Tibial artery (tissue), 4 donors: ENCODE data around the gene CRYGC.
A peak's percentile ranks its signal among the peaks of the same experiment; 100 is the strongest.
"Not testable (repeated sequence)": the region's sequence is repeated elsewhere in the genome, so short reads cannot be mapped to it uniquely, and the experiment has no call there.

Experiments
- DNase-seq, 2 donors: peaks; one replicate each; pipeline ENCODE4 v3.0.0-alpha.2; 2019
- H3K27ac ChIP-seq, 2 donors: fragments of 200-600 bp; sonication (generic) in 1 of 2; 1 replicate in 1 of 2; 2 replicates in 1 of 2; pipeline ENCODE4 v1.5.1; 2018 to 2019; ENCODE audit warnings: mild to moderate bottlenecking in 1 of 2
- H3K27me3 ChIP-seq, 2 donors: fragments of 200-600 bp; sonication (generic) in 1 of 2; one replicate each; pipeline versions ENCODE4 v1.5.1 to v1.6.0; 2016 to 2019
- H3K36me3 ChIP-seq, 3 donors: fragments of 200-600 bp; sonication (generic) in 2 of 3; one replicate each; pipeline ENCODE4 v1.5.1; 2016 to 2019; ENCODE audit warnings: mild to moderate bottlenecking in 2 of 3
- H3K4me1 ChIP-seq, 4 donors: fragments of 200-600 bp; sonication (generic) in 2 of 4; 1 replicate in 3 of 4; 2 replicates in 1 of 4; pipeline ENCODE4 v1.5.1; 2016 to 2019
- H3K4me3 ChIP-seq, 2 donors: fragments of 200-600 bp; sonication (generic) in 1 of 2; 1 replicate in 1 of 2; 2 replicates in 1 of 2; pipeline ENCODE4 v1.5.1; 2018 to 2019; ENCODE audit warnings: mild to moderate bottlenecking in 2 of 2
- H3K9me3 ChIP-seq, 3 donors: fragments of 200-600 bp; sonication (generic) in 1 of 3; one replicate each; pipeline ENCODE4 v1.5.1; 2016 to 2019
- CTCF ChIP-seq, 2 experiments: fragments of 200-600 bp in 1 of 2; fragments of 450-650 bp in 1 of 2; IDR thresholded peaks; one replicate each; pipeline ENCODE4 v1.5.1; 2017 to 2019; ENCODE audit warnings: antibody characterized with exemption in 2 of 2, mild to moderate bottlenecking in 1 of 2, moderate library complexity in 1 of 2
- intact Hi-C: fragments of 100-400 bp; cut with DNase I; formaldehyde crosslinking; loops from one replicate; pipeline ENCODE4 v1.15.0; 2023; ENCODE audit warnings: low total_unique reads

CRYGC gene

GRCh38 chr2:208125251-208125650 lies 4.4 kb downstream of the CRYGC start:
- H3K4me1 ChIP-seq: peaks cover 0 to 6% (median 5%) of the 10 kb centered on the region in 4 donors
- intact Hi-C loops: no loop called here
- peaks cover 0 to 15% of the 10 kb centered on the region in 2 donors for H3K27me3 ChIP-seq

GRCh38 chr2:208124013-208124715 lies 5.5 kb downstream of the CRYGC start, which contains the start of gene CRYGD:
Gene CRYGD (minus strand): TSS chr2:208124524. CDS start chr2:208124473, 51 bp downstream.
- DNase-seq, intact Hi-C loops, H3K36me3 ChIP-seq, H3K27ac ChIP-seq, H3K4me1 ChIP-seq, H3K9me3 ChIP-seq: not testable (repeated sequence)
- H3K4me3 ChIP-seq: peak within 1 kb of the TSS in 1 of 2 donors; percentile 7
- peaks cover 0 to 15% of the 10 kb centered on the region in 2 donors for H3K27me3 ChIP-seq

More at GRCh38 chr2:208125251-208125650, 4.4 kb downstream of the CRYGC start:
- no peak for TF ChIP-seq CTCF (IDR thresholded peaks at IDR 0.05)
- H3K36me3 ChIP-seq: no peaks in the 10 kb centered on the region
- H3K9me3 ChIP-seq: no peaks in the 10 kb centered on the region
- no peak for DNase-seq
- no peak overlapping the region for H3K27ac ChIP-seq
- H3K4me3 ChIP-seq: no peak overlapping the region

DNA sequence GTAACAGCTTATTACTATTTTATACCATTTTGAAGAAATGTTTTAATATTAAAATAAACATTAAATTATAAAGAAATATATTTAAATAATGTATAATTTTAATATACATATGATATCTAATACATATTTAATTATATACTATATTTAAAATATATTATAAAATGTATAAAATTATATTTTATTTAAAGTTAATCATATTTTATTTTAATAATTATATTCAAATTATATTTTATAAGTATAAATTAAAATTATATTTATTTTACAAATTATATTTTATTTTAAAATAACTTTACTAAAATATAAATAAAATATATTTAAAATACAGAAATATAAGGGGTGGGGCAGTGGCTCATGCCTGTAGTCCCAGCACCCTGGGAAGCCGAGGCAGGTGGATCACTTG lies 7.4 kb downstream of the CRYGC start:
- no peak for DNase-seq
- Histone ChIP-seq H3K4me1 (peaks cover 0 to 6% (median 5%) of the 10 kb centered on the region in 4 donors), H3K4me3 (no peak overlapping the region), H3K36me3 (no peaks in the 10 kb centered on the region), H3K27me3 (peaks cover 0 to 12% of the 10 kb centered on the region in 2 donors), H3K9me3 (no peaks in the 10 kb centered on the region), H3K27ac (no peak overlapping the region)
- intact Hi-C loops: no loop called here
- no peak for TF ChIP-seq CTCF (IDR thresholded peaks at IDR 0.05)

DNA sequence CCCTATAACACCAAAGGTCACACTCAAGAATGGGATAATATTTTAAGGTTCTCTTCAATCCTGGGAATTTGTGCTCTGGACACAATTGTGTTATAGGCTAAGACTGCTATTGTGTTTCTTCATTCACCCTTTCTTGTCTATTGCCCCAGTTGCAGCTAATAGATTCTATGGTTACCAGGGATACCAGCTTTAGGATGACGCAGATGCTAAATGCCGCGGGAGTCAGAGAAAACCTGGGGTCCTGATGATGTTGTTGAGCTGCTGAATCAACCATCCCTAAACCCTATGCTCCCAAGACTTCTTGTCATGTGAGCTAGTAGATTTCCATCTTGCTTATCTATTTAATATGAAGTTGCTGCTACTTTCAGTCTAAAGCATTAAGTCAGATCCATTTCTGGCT lies 10.7 kb downstream of the CRYGC start:
- peaks cover 0 to under 1% (median 0%) of the 10 kb centered on the region in 4 donors for H3K4me1 ChIP-seq
- intact Hi-C loops: no loop called here
- H3K36me3 ChIP-seq: no peaks in the 10 kb centered on the region
- H3K4me3 ChIP-seq: no peak overlapping the region
- DNase-seq: no peak
- no peak for TF ChIP-seq CTCF (IDR thresholded peaks at IDR 0.05)
- peaks cover 0 to 3% of the 10 kb centered on the region in 2 donors for H3K27me3 ChIP-seq
- no peaks in the 10 kb centered on the region for H3K9me3 ChIP-seq
- H3K27ac ChIP-seq: no peak overlapping the region

DNA sequence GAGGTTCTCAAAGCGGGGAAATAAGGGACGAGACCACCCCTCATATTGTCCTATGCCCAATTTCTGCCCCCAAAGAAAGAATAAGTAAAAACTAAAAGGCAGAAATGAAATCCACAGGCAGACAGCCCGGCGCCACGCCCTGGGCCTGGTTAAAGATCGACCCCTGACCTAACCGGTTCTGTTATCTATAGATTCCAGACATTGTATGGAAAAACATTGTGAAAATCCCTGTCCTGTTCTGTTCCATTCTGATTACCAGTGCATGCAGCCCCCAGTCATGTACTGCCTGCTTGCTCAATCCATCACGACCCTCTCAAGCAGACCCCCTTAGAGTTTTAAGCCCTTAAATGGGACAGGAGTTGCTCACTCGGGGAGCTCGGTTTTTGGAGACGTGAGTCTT lies 12.2 kb downstream of the CRYGC start:
- H3K4me3 ChIP-seq, H3K9me3 ChIP-seq, intact Hi-C loops, H3K4me1 ChIP-seq, H3K27ac ChIP-seq, DNase-seq, H3K27me3 ChIP-seq, H3K36me3 ChIP-seq: not testable (repeated sequence)

GRCh38 chr2:208112969-208113368 lies 16.7 kb downstream of the CRYGC start:
- H3K4me3 ChIP-seq: no peak overlapping the region
- H3K27me3 ChIP-seq: peaks cover 0 to 15% of the 10 kb centered on the region in 2 donors
- TF ChIP-seq CTCF (IDR thresholded peaks at IDR 0.05): no peak
- no peaks in the 10 kb centered on the region for H3K9me3 ChIP-seq
- intact Hi-C loops: no loop called here
- peaks cover 0 to 6% (median 2%) of the 10 kb centered on the region in 4 donors for H3K4me1 ChIP-seq
- no peak overlapping the region for H3K27ac ChIP-seq
- no peaks in the 10 kb centered on the region for H3K36me3 ChIP-seq
- no peak for DNase-seq

- peaks cover 0 to 15% of the 10 kb centered on the region in 2 donors for H3K27me3 ChIP-seq
- H3K27ac ChIP-seq, H3K4me3 ChIP-seq, H3K9me3 ChIP-seq, H3K4me1 ChIP-seq, H3K36me3 ChIP-seq, DNase-seq, intact Hi-C loops: not testable (repeated sequence)
Observed at GRCh38 chr2:208112273-208112745, 17.3 kb downstream of the CRYGC start.
